IPS-18a (cell line): ENCODE results near the gene AMBRA1.
A peak's percentile ranks its signal among the peaks of the same experiment; 100 is the strongest.

Source experiments
- H3K27ac ChIP-seq: one replicate; pipeline ENCODE4 v1.5.1; 2013; ENCODE audit warnings: low read length
- H3K27me3 ChIP-seq: one replicate; pipeline ENCODE4 v1.6.1; 2013; ENCODE audit warnings: mild to moderate bottlenecking, low read length; ENCODE audit not compliant: control insufficient read depth, insufficient read depth
- H3K36me3 ChIP-seq: one replicate; pipeline ENCODE4 v1.6.1; 2013; ENCODE audit warnings: low read depth, low read length; ENCODE audit not compliant: control insufficient read depth
- H3K4me1 ChIP-seq: one replicate; pipeline ENCODE4 v1.6.1; 2013; ENCODE audit warnings: low read depth, low read length; ENCODE audit not compliant: control insufficient read depth
- H3K4me3 ChIP-seq: one replicate; pipeline ENCODE4 v1.5.1; 2013; ENCODE audit warnings: low read length
- H3K9ac ChIP-seq: one replicate; pipeline ENCODE4 v1.6.1; 2013; ENCODE audit warnings: mild to moderate bottlenecking, low read length, moderate library complexity
- H3K9me3 ChIP-seq: one replicate; pipeline ENCODE4 v1.6.1; 2013; ENCODE audit warnings: low read depth, low read length; ENCODE audit not compliant: control insufficient read depth

Gene AMBRA1, protein sequence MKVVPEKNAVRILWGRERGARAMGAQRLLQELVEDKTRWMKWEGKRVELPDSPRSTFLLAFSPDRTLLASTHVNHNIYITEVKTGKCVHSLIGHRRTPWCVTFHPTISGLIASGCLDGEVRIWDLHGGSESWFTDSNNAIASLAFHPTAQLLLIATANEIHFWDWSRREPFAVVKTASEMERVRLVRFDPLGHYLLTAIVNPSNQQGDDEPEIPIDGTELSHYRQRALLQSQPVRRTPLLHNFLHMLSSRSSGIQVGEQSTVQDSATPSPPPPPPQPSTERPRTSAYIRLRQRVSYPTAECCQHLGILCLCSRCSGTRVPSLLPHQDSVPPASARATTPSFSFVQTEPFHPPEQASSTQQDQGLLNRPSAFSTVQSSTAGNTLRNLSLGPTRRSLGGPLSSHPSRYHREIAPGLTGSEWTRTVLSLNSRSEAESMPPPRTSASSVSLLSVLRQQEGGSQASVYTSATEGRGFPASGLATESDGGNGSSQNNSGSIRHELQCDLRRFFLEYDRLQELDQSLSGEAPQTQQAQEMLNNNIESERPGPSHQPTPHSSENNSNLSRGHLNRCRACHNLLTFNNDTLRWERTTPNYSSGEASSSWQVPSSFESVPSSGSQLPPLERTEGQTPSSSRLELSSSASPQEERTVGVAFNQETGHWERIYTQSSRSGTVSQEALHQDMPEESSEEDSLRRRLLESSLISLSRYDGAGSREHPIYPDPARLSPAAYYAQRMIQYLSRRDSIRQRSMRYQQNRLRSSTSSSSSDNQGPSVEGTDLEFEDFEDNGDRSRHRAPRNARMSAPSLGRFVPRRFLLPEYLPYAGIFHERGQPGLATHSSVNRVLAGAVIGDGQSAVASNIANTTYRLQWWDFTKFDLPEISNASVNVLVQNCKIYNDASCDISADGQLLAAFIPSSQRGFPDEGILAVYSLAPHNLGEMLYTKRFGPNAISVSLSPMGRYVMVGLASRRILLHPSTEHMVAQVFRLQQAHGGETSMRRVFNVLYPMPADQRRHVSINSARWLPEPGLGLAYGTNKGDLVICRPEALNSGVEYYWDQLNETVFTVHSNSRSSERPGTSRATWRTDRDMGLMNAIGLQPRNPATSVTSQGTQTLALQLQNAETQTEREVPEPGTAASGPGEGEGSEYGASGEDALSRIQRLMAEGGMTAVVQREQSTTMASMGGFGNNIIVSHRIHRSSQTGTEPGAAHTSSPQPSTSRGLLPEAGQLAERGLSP (N-terminal part only)

DNA sequence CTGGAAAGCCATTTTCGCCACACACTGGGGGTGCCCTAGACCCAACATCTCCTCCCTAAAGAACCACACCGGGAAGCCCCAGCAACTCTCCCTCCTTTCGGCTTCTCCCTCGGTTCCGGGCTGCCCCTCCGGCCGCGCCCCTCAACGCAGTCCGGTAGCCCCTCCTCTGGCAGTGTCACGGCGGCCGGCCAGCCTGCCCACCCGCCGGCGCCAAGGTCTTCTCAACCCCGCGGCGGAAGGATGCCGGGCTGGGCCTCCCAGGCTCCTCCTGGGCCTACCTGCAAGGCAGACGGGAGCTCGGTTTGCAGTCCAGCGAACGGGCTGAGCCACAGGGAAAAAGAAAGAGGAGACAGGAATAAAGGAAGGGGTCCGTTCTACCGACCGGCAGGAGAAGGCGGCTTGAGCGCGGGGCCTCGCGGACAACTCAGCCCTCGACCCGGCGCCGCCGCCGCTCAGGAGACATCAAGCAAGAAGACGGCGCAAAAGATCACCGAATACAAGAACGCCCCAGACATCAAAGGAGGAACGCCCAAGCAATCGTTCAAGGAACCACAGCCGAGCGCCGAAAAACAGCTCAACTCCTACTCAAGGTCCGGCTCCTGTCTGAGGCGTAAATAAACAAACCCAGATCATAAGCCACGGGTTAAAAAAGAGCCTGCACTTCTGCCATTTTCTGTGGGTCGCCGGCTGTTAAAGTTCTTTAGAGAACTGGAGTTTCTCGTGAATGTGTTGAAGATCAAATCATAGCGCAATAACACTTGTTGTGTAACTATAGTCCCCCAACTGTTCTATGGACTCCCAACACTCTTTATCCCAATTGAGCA, at the start of gene AMBRA1:
TSS of gene AMBRA1 (minus strand) at position 474 of the 824 bp plus-strand sequence. CDS start 45,643 bp downstream, outside the sequence.
- peak within 1 kb of the TSS; percentile 82 for H3K9ac ChIP-seq
- H3K4me1 ChIP-seq: peaks cover 10% of the 10 kb centered on the region
- H3K9me3 ChIP-seq: no peaks in the 10 kb centered on the region
- H3K27me3 ChIP-seq: no peaks in the 10 kb centered on the region
- peak within 1 kb of the TSS; percentile 98 for H3K4me3 ChIP-seq
- H3K27ac ChIP-seq: peak within 1 kb of the TSS; percentile 42
- H3K36me3 ChIP-seq: no peaks in the 10 kb centered on the region

DNA sequence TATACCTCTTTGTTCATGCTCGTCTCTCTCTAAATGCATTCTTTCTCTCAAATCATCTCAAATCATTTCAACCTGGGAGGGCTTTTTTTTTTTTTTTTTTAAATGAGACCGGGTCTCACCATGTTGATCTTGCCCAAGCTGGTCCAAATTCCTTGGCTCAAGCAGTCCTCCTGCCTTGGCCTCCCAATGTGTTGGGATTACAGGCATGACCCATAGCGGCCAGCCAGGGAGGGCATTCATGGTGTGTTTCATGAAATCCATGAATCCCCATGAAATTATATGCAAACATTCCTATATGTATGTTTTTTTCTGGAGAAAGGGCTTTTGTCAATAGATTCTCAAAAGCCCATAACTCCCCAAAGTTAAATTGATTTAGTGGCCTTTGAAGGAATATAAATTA, 49.7 kb upstream of the AMBRA1 start:
- Histone ChIP-seq H3K9me3 (no peaks in the 10 kb centered on the region), H3K36me3 (peaks cover 18% of the 10 kb centered on the region), H3K4me1 (no peaks in the 10 kb centered on the region), H3K27me3 (no peaks in the 10 kb centered on the region), H3K27ac (no peak overlapping the region), H3K4me3 (no peak overlapping the region), H3K9ac (no peak overlapping the region)

- no peaks in the 10 kb centered on the region for H3K9me3 ChIP-seq
- no peaks in the 10 kb centered on the region for H3K4me1 ChIP-seq
- H3K36me3 ChIP-seq: peaks cover 16% of the 10 kb centered on the region
- H3K27ac ChIP-seq: no peak overlapping the region
- H3K27me3 ChIP-seq: no peaks in the 10 kb centered on the region
- no peak overlapping the region for H3K9ac ChIP-seq
- H3K4me3 ChIP-seq: no peak overlapping the region
Measured at GRCh38 chr11:46642627-46643335, 49.0 kb upstream of the AMBRA1 start.

- Histone ChIP-seq H3K27me3 (no peaks in the 10 kb centered on the region), H3K4me3 (no peak overlapping the region), H3K9me3 (no peaks in the 10 kb centered on the region), H3K36me3 (peaks cover 9% of the 10 kb centered on the region), H3K4me1 (no peaks in the 10 kb centered on the region), H3K27ac (no peak overlapping the region), H3K9ac (no peak overlapping the region)
Measured at GRCh38 chr11:46641639-46642038, 47.8 kb upstream of the AMBRA1 start.

DNA sequence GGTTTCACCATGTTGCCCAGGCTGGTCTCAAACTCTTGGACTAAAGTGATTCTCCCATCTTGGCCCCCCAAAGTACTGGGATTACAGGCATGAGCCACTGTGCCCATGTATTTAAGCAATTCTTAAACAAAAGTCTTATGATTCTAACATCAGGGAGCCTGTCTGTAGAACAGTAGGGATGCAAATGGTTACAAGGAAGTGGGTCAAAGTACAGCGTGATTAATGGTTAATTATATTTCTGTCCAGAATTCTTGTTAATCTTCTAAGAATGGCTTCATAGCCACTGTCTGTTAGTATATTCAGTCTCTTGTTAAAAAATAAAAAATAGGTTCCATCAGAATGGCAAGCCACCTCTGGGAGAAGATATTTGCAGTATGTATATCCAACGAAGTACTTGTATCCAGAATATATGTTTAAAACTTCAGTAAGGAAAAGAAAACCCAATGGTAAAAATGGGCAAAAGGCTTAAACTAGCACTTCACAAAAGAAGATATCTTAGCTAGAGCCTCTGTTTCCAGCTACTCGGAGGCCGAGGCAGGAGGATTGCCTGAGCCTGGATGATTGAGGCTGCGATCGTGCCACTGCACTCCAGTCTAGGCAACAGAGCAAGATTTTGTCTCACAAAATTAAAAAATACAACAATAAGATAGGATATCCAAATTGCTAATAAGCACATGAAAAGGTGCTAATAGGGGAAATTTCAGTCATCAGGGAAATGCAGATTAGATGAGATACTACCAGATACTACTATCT, 46.4 kb upstream of the AMBRA1 start:
- Histone ChIP-seq H3K4me3 (no peak overlapping the region), H3K4me1 (no peaks in the 10 kb centered on the region), H3K9ac (no peak overlapping the region), H3K9me3 (no peaks in the 10 kb centered on the region), H3K27ac (no peak overlapping the region), H3K36me3 (peaks cover 3% of the 10 kb centered on the region), H3K27me3 (no peaks in the 10 kb centered on the region)

DNA sequence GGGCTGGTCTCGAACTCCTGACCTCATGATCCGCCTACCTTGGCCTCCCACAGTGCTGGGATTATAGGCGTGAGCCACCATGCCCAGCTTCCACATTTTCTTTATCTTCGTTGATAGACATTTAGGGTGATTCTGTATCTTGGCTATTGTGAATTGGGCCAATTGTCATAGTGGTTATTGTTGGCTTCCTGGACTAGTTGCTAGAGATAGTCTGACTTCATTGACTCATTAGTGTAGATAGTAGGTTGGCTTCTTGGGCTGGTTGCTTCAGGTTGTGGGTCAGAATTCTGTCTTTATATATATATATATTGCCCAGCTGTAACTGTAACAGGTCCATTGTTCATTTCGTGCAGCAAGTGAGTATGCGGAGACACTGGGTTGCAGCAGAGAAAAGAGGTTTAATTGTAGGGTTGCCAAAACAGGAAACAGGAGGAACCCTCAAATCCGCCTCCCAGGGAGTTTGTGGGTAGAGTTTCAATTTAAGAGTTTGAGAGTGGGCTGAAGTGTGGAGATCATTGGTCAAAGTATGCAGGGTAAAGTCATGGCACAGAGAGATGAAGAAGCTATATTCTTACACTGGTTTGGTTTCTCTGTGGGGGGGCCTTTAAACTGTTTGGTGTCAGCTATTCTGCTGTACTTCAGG, 45.5 kb upstream of the AMBRA1 start:
- Histone ChIP-seq H3K4me1 (no peaks in the 10 kb centered on the region), H3K36me3 (no peaks in the 10 kb centered on the region), H3K27me3 (no peaks in the 10 kb centered on the region), H3K27ac (no peak overlapping the region), H3K9me3 (no peaks in the 10 kb centered on the region), H3K9ac (no peak overlapping the region), H3K4me3 (no peak overlapping the region)

DNA sequence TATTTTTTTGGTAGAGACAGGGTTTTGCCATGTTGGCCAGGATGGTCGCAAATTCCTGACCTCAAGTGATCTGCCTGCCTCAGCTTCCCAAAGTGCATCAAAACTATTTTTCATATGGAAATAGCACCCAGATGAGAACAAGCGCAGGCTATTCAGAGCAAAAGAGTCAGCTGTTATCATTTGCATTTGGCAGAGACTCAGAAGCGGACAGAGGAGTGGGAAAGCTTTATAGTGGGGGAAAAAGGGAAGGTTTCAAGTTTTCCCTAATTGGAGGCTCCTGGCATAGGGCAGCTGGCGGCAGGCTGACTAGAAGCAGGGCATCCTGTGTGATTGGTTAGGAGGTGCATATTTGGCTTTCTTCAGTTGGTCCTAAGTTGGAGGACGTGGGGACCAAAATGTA, 43.7 kb upstream of the AMBRA1 start:
- Histone ChIP-seq H3K9me3 (no peaks in the 10 kb centered on the region), H3K4me1 (no peaks in the 10 kb centered on the region), H3K27me3 (no peaks in the 10 kb centered on the region), H3K27ac (no peak overlapping the region), H3K36me3 (peaks cover under 1% of the 10 kb centered on the region), H3K4me3 (no peak overlapping the region), H3K9ac (no peak overlapping the region)

GRCh38 chr11:46635557-46636139, 41.8 kb upstream of the AMBRA1 start:
- no peak overlapping the region for H3K27ac ChIP-seq
- H3K4me3 ChIP-seq: no peak overlapping the region

DNA sequence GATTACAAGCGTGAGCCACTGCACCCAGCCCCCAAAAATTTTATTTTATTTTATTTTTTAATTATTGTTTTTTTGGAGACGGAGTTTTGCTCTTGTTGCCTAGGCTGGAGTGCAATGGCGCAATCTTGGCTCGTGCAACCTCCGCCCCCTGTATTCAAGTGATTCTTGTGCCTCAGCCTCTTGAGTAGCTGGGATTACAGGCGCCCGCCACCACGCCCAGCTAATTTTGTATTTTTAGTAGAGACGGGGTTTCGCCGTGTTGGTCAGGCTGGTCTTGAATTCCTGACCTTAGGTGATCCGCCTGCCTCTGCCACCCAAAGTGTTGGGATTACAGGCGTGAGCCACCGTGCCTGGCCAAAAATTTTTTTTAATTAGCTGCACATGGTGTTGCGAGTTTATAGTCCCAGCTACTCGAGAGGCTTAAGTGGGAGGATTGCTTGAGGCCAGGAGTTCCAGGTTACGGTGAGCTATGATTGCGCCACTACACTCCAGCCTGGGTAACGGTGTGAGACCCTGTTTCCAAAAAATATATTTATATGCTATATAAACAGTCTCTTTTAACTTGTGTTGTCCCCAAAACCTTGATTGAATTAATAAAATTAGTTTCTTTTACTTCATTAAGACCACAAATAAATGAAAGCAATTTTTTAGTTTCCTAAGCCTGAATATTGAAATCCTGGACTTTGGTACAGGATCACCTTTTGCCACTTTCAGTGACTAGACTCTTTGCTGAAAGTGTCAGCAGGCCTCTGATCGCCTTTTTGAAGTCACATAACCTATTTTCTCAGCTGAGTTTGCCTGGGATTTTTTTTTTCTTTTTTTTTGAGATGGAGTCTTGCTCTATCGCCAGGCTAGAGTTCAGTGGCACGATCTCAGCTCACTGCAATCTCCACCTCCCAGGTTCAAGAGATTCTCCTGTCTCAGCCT, 39.7 kb upstream of the AMBRA1 start:
- H3K27ac ChIP-seq: no peak overlapping the region

More at GRCh38 chr11:46635557-46636139, 41.8 kb upstream of the AMBRA1 start:
- no peaks in the 10 kb centered on the region for H3K9me3 ChIP-seq
- H3K4me1 ChIP-seq: no peaks in the 10 kb centered on the region
- H3K27me3 ChIP-seq: no peaks in the 10 kb centered on the region
- peaks cover 14% of the 10 kb centered on the region for H3K36me3 ChIP-seq
- H3K9ac ChIP-seq: no peak overlapping the region

More for the DNA sequence above, 39.7 kb upstream of the AMBRA1 start:
- H3K27me3 ChIP-seq: no peaks in the 10 kb centered on the region
- no peak overlapping the region for H3K9ac ChIP-seq
- H3K4me1 ChIP-seq: no peaks in the 10 kb centered on the region
- peaks cover 23% of the 10 kb centered on the region for H3K36me3 ChIP-seq
- H3K9me3 ChIP-seq: no peaks in the 10 kb centered on the region
- H3K4me3 ChIP-seq: no peak overlapping the region
